Testis (tissue), 3 donors: ENCODE measurements around the gene TRIM7. TPM values are rescaled to one million over a fixed set of nuclear protein-coding genes. Genes with fewer than 3 reads are reported as not detected.

ENCODE experiments used
- DNase-seq: peaks from one replicate; pipeline ENCODE4 v3.0.0-alpha.2; 2019
- H3K27ac ChIP-seq, 2 donors: fragments of 200-600 bp; sonication (generic); one replicate each; pipeline ENCODE4 v1.5.1; 2019
- H3K27me3 ChIP-seq: fragments of 200-600 bp; sonication (generic); one replicate; pipeline ENCODE4 v1.5.1; 2019
- H3K36me3 ChIP-seq: fragments of 200-600 bp; sonication (generic); one replicate; pipeline ENCODE4 v1.5.1; 2017; ENCODE audit warnings: low read depth; ENCODE audit errors: missing control alignments
- H3K4me1 ChIP-seq: fragments of 200-600 bp; sonication (generic); one replicate; pipeline ENCODE4 v1.5.1; 2019
- H3K4me3 ChIP-seq, 2 donors: fragments of 200-600 bp; sonication (generic); one replicate each; pipeline ENCODE4 v1.5.1; 2017 to 2019
- H3K9me3 ChIP-seq: fragments of 200-600 bp; sonication (generic); one replicate; pipeline ENCODE4 v1.5.1; 2017
- CTCF ChIP-seq, 3 experiments: fragments of 450-650 bp in 2 of 3; fragments of 200-600 bp in 1 of 3; sonication (generic) in 1 of 3; IDR thresholded peaks; one replicate each; pipeline ENCODE4 v1.5.1; 2016 to 2019; ENCODE audit warnings: antibody characterized with exemption in 3 of 3, mild to moderate bottlenecking in 2 of 3, moderate library complexity in 1 of 3
- POLR2A ChIP-seq: fragments of 450-650 bp; IDR thresholded peaks from one replicate; pipeline ENCODE4 v1.6.1; 2017; ENCODE audit warnings: antibody characterized with exemption, mild to moderate bottlenecking, moderate library complexity
- WGBS, 2 donors: methylation state at CpG; one replicate each; pipeline ENCODE4 v1.1.5; 2018; 5-methylcytosine and 5-hydroxymethylcytosine counted together
- intact Hi-C: fragments of 100-400 bp; cut with DNase I; formaldehyde crosslinking; loops from one replicate; pipeline ENCODE4 v1.15.1; 2023; ENCODE audit warnings: low total_unique reads
- polyA plus RNA-seq: library from polyadenylated mRNA; stranded (reverse); fragments of 350-450 nt; fragmentation: Illumina TruSeq; extraction: RNeasy Lipid Tissue Mini Kit (QIAGEN cat#74804); gene quantifications from one replicate; pipeline ENCODE4 v1.2.3, GENCODE V29; 2014; ENCODE audit warnings: low read depth, low replicate concordance; ENCODE audit not compliant: insufficient read depth
- total RNA-seq, 2 donors: library from RNA; depleted of rRNA; stranded (reverse); fragments of >200 nt; gene quantifications; one replicate each; pipeline ENCODE4 v1.2.3, GENCODE V29; 2016

Gene TRIM7
- total and polyA plus RNA-seq, 3 donors from 2014 or later = 0.43 to 0.87 (median 0.47) TPM

GRCh38 chr5:181198106-181198685 lies 6.8 kb downstream of the TRIM7 start:
- DNase-seq = no peak
- Histone ChIP-seq H3K4me1 (no peaks in the 10 kb centered on the region), H3K9me3 (no peaks in the 10 kb centered on the region), H3K36me3 (no peaks in the 10 kb centered on the region), H3K4me3 (no peak overlapping the region), H3K27me3 (no peaks in the 10 kb centered on the region), H3K27ac (no peak overlapping the region)
- no peak for TF ChIP-seq CTCF (IDR thresholded peaks at IDR 0.05)
- TF ChIP-seq POLR2A = no peak
- intact Hi-C loops = no loop called here
- 75 to 79% methylated on average over 12 of the region's 12 CpGs for WGBS, 2 donors

GRCh38 chr5:181197326-181197951 lies 7.6 kb downstream of the TRIM7 start:
- intact Hi-C loops = no loop called here
- 67 to 68% methylated on average over 8 of the region's 8 CpGs for WGBS, 2 donors
- H3K27ac ChIP-seq = no peak overlapping the region
- H3K9me3 ChIP-seq = no peaks in the 10 kb centered on the region
- TF ChIP-seq POLR2A = no peak
- H3K4me3 ChIP-seq = no peak overlapping the region
- no peaks in the 10 kb centered on the region for H3K36me3 ChIP-seq
- no peak for DNase-seq
- peaks cover 5% of the 10 kb centered on the region for H3K4me1 ChIP-seq
- no peaks in the 10 kb centered on the region for H3K27me3 ChIP-seq

DNA sequence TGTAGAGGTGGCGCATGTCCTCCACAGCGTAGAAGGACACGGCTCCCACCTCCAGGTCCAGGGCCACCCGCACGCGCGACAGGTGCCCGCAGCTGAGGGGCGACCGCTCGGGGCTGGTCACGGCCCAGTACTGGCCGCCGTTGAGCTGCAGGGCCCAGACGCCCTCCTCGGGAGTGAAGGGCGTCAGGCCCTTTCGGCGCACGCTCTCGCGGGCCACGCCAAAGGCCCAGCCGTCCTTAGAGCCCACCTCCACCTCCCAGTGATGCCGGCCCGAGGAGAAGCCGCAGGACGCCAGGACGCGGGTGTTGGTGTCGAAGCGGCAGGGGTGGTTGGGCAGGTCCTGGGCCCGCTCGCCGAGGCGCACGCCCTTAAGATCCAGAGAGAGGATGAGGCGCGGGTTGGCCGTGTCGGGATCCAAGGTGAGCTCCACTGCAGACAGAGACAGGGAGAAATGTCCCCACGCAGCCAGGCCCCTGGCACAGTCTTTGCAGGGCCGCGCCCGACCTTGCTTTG lies 9.7 kb downstream of the TRIM7 start:
- H3K9me3 ChIP-seq = no peaks in the 10 kb centered on the region
- no peaks in the 10 kb centered on the region for H3K36me3 ChIP-seq
- 57 to 75% methylated on average over 8 to 45 of the region's 45 CpGs for WGBS, 2 donors
- no peaks in the 10 kb centered on the region for H3K27me3 ChIP-seq
- H3K27ac ChIP-seq = no peak overlapping the region
- intact Hi-C loops = no loop called here
- H3K4me1 ChIP-seq = peaks cover 6% of the 10 kb centered on the region
- peak overlapping the region in 1 of 2 donors; percentile 17 for H3K4me3 ChIP-seq
- no peak for DNase-seq
- no peak for TF ChIP-seq CTCF (IDR thresholded peaks at IDR 0.05)
- TF ChIP-seq POLR2A = no peak

DNA sequence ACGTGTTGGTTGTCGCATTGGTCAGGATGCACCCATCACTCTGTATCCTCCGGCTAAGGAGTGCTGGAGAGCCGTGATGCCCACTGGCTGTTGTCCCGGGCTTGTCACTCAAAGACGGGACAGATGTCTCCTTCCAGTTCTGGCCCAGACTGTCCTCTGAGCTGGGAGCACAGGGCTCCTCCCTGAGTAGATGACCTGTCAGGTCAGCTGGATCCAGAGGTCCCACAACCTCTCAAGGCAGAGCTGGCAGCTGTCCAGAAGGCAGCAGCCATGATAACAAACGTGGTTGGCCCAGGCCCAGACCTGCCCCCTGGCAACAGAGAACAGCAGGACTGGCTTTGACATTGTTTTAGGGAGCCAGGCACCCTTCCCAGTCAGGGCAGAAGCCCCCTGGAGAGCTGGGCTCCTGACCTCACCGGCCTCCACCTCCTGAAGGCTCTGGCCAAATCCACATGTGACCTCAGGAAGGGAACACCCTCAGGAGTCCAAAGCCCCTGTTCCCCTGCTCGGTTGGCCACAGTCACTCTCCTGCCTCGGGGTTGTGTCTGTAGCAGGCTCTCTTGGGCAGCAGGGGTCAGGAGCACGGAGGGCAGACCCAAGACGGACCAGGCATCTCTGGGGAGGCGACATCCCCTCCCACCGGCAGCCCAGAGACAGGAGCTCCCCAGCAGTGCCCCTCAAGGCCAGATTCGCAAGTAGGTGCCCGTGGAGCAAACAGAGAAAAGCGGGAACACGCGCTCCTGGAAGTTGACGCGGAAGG lies 10.3 kb downstream of the TRIM7 start:
- WGBS, 2 donors = 62 to 71% methylated on average over 12 to 21 of the region's 21 CpGs
- Histone ChIP-seq H3K27me3 (no peaks in the 10 kb centered on the region), H3K4me1 (peaks cover 6% of the 10 kb centered on the region), H3K4me3 (peak overlapping the region in 1 of 2 donors; percentile 17), H3K36me3 (no peaks in the 10 kb centered on the region), H3K9me3 (no peaks in the 10 kb centered on the region), H3K27ac (no peak overlapping the region)
- DNase-seq = no peak
- intact Hi-C loops = loop anchor here (5.0 kb wide), 1 partner anchor 68 kb away; the partner anchor contains the start of gene TRIM52
- no peak for TF ChIP-seq CTCF (IDR thresholded peaks at IDR 0.05)

DNA sequence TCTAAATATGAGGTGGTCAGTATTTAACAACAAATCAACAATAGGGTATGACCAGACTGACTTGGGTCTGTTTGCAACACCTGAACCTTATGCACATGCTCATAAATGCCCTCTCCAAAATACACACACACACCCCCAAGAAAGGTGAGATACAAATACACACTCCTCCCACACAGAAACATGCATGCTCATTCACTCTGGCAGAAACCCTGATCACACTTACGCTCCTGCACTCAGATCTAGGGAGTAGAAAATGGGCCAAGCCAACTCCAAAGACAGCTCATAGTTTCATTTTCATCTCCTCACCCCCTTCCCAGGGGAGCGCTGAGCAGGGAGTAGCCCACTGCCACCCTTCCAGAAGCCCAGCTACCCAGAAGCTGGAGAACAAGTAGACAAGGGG lies 11.3 kb downstream of the TRIM7 start:
- peaks cover 6% of the 10 kb centered on the region for H3K4me1 ChIP-seq
- intact Hi-C loops = loop anchor here (5.0 kb wide), 1 partner anchor 69 kb away; the partner anchor contains the start of gene TRIM52
- 91 to 93% methylated on average over 2 of the region's 2 CpGs for WGBS, 2 donors
- no peak for TF ChIP-seq POLR2A
- no peak for TF ChIP-seq CTCF (IDR thresholded peaks at IDR 0.05)
- DNase-seq = no peak
- H3K9me3 ChIP-seq = no peaks in the 10 kb centered on the region
- H3K36me3 ChIP-seq = no peaks in the 10 kb centered on the region
- H3K4me3 ChIP-seq = no peak overlapping the region
- H3K27ac ChIP-seq = no peak overlapping the region
- no peaks in the 10 kb centered on the region for H3K27me3 ChIP-seq
